Astrocyte (in vitro differentiated cells and primary cell): Measurements from ENCODE around the gene PLD4. TPM values are rescaled to one million over a fixed set of nuclear protein-coding genes. Genes with fewer than 3 reads are reported as not detected.

Experiments
- DNase-seq: peaks from one replicate; pipeline ENCODE4 v3.0.0-alpha.2; 2010; ENCODE audit warnings: low read depth
- FAIRE-seq: peaks from 2 replicates; lab custom pipeline; 2011; peaks lifted over from hg19 to GRCh38; lab: Jason Lieb, UNC
- H2AFZ ChIP-seq: 2 replicates; pipeline ENCODE4 v1.6.0; 2012; ENCODE audit warnings: low read depth, low read length, inconsistent platforms
- H3K27ac ChIP-seq: 2 replicates; pipeline ENCODE4 v1.5.1; 2011; ENCODE audit warnings: low read depth, low read length, inconsistent platforms
- H3K27me3 ChIP-seq: 2 replicates; pipeline ENCODE4 v1.6.0; 2011; ENCODE audit warnings: low read length, inconsistent platforms; ENCODE audit not compliant: insufficient read depth
- H3K36me3 ChIP-seq: 2 replicates; pipeline ENCODE4 v1.5.1; 2011; ENCODE audit warnings: low read length, inconsistent platforms; ENCODE audit not compliant: insufficient read depth
- H3K4me1 ChIP-seq: 2 replicates; pipeline ENCODE4 v1.5.1; 2011; ENCODE audit warnings: low read length, inconsistent platforms; ENCODE audit not compliant: insufficient read depth
- H3K4me2 ChIP-seq: 2 replicates; pipeline ENCODE4 v1.6.0; 2012; ENCODE audit warnings: low read length, inconsistent platforms
- H3K4me3 ChIP-seq: 2 replicates; pipeline ENCODE4 v1.5.1; 2011; ENCODE audit warnings: low read depth, mild to moderate bottlenecking, low read length, inconsistent platforms; ENCODE audit not compliant: insufficient read depth
- H3K79me2 ChIP-seq: 2 replicates; pipeline ENCODE4 v1.6.0; 2012; ENCODE audit warnings: mild to moderate bottlenecking, low read length, inconsistent platforms; ENCODE audit not compliant: insufficient read depth
- H3K9ac ChIP-seq: 2 replicates; pipeline ENCODE4 v1.6.0; 2012; ENCODE audit warnings: mild to moderate bottlenecking, low read length, inconsistent platforms
- H3K9me3 ChIP-seq: 2 replicates; pipeline ENCODE4 v1.5.1; 2012; ENCODE audit warnings: low read depth, mild to moderate bottlenecking, low read length, inconsistent platforms; ENCODE audit not compliant: insufficient read depth
- H4K20me1 ChIP-seq: 2 replicates; pipeline ENCODE4 v1.6.0; 2012; ENCODE audit warnings: low read length, inconsistent platforms; ENCODE audit not compliant: insufficient read depth
- H3K27ac Mint-ChIP-seq: one replicate; pipeline ENCODE4 v1.8.0; 2021; ENCODE audit warnings: mild to moderate bottlenecking, mixed read lengths; ENCODE audit not compliant: unreplicated experiment
- H3K27me3 Mint-ChIP-seq: one replicate; pipeline ENCODE4 v1.8.0; 2021; ENCODE audit warnings: low read depth, mixed read lengths; ENCODE audit not compliant: unreplicated experiment
- H3K36me3 Mint-ChIP-seq: one replicate; pipeline ENCODE4 v1.8.0; 2021; ENCODE audit warnings: low read depth, mixed read lengths; ENCODE audit not compliant: unreplicated experiment
- H3K4me1 Mint-ChIP-seq: one replicate; pipeline ENCODE4 v1.8.0; 2021; ENCODE audit warnings: low read depth, mixed read lengths; ENCODE audit not compliant: unreplicated experiment
- H3K4me3 Mint-ChIP-seq: one replicate; pipeline ENCODE4 v1.8.0; 2021; ENCODE audit warnings: mild to moderate bottlenecking, moderate library complexity, mixed read lengths; ENCODE audit not compliant: unreplicated experiment
- H3K9me3 Mint-ChIP-seq: one replicate; pipeline ENCODE4 v1.8.0; 2021; ENCODE audit warnings: mild to moderate bottlenecking, mixed read lengths; ENCODE audit not compliant: unreplicated experiment
- EZH2 ChIP-seq: IDR thresholded peaks from 2 replicates; pipeline ENCODE4 v1.6.1; 2012; ENCODE audit warnings: mild to moderate bottlenecking, low read length, inconsistent platforms; ENCODE audit not compliant: insufficient read depth
- total RNA-seq: library from RNA; stranded (reverse); gene quantifications from 2 replicates; pipeline ENCODE4 v1.2.1, GENCODE V29; 2021
- TF ChIP-seq, protein P1 (sequence below): IDR thresholded peaks from 2 replicates; pipeline ENCODE4 v1.5.1; 2011; ENCODE audit warnings: low read depth, mild to moderate bottlenecking, inconsistent platforms, low read length, moderate library complexity; ENCODE audit not compliant: insufficient read depth

PLD4 gene
- total RNA-seq, 1 donor from 2014 or later = 0.14 TPM

DNA sequence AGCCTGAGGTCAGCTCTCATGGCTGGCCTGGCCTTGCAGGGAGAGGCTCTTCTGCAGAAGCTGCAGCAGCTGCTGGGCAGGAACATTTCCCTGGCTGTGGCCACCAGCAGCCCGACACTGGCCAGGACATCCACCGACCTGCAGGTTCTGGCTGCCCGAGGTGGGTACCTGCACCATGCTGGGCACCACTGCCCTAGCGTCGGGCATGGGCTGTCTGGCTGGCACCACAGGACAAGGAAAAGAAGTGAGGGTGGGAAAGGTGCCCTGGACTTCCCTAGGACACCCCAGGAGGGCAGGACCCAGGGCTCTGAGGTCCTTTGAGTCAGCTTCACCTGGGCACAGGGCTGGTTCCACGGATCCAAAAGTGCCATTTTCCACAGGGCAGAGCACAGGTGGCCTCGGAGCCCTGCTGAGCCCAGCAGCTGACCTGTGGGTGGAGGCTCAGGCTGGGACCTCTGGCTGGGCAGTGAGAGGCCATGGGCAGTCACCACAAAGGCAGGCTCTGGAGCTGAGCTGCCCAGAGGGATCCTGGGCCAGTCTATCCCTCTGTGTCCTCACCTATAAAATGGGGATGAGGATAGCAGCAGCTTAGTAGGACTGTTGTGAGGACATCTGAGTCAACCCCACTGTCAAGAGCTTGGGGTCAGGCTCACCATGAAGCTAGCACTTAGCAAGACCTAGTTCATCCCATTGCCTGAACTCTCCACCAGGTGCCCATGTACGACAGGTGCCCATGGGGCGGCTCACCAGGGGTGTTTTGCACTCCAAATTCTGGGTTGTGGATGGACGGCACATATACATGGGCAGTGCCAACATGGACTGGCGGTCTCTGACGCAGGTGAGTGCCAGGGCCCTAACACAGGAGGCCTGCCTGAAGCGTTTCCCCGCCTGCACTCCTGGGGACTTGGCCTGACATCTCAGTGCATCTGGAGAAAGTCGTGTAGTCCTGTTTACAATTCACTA lies 4.9 kb downstream of the PLD4 start:
- Histone ChIP-seq H3K27me3 (peaks cover 22% of the 10 kb centered on the region), H3K79me2 (no peaks in the 10 kb centered on the region), H3K36me3 (no peaks in the 10 kb centered on the region), H4K20me1 (no peaks in the 10 kb centered on the region), H3K27ac (no peak overlapping the region), H3K4me3 (no peak overlapping the region), H3K9me3 (no peaks in the 10 kb centered on the region), H3K4me2 (no peak overlapping the region), H3K9ac (no peak overlapping the region), H2AFZ (no peak overlapping the region), H3K4me1 (peaks cover 16% of the 10 kb centered on the region)
- no peak for TF ChIP-seq EZH2
- Mint-ChIP-seq H3K4me1 (no peaks in the 10 kb centered on the region), H3K27me3 (peaks cover 38% of the 10 kb centered on the region), H3K4me3 (no peak overlapping the region), H3K9me3 (peaks cover 2% of the 10 kb centered on the region), H3K27ac (no peak overlapping the region), H3K36me3 (peaks cover 1% of the 10 kb centered on the region)
- FAIRE-seq = no peak
- no peak for DNase-seq

- H3K9ac ChIP-seq = no peak overlapping the region
- Mint-ChIP-seq H3K27ac (no peak overlapping the region), H3K36me3 (peaks cover 1% of the 10 kb centered on the region), H3K4me3 (no peak overlapping the region), H3K4me1 (no peaks in the 10 kb centered on the region), H3K9me3 (peaks cover 3% of the 10 kb centered on the region), H3K27me3 (peaks cover 48% of the 10 kb centered on the region)
- H3K4me2 ChIP-seq = no peak overlapping the region
- H3K36me3 ChIP-seq = no peaks in the 10 kb centered on the region
- no peaks in the 10 kb centered on the region for H3K9me3 ChIP-seq
- H3K4me1 ChIP-seq = peaks cover 14% of the 10 kb centered on the region
- TF ChIP-seq EZH2 = no peak
- TF ChIP-seq, protein P1, sequence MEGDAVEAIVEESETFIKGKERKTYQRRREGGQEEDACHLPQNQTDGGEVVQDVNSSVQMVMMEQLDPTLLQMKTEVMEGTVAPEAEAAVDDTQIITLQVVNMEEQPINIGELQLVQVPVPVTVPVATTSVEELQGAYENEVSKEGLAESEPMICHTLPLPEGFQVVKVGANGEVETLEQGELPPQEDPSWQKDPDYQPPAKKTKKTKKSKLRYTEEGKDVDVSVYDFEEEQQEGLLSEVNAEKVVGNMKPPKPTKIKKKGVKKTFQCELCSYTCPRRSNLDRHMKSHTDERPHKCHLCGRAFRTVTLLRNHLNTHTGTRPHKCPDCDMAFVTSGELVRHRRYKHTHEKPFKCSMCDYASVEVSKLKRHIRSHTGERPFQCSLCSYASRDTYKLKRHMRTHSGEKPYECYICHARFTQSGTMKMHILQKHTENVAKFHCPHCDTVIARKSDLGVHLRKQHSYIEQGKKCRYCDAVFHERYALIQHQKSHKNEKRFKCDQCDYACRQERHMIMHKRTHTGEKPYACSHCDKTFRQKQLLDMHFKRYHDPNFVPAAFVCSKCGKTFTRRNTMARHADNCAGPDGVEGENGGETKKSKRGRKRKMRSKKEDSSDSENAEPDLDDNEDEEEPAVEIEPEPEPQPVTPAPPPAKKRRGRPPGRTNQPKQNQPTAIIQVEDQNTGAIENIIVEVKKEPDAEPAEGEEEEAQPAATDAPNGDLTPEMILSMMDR = no peak
- H3K4me3 ChIP-seq = no peak overlapping the region
- H3K79me2 ChIP-seq = no peaks in the 10 kb centered on the region
- no peak overlapping the region for H2AFZ ChIP-seq
- no peak overlapping the region for H3K27ac ChIP-seq
- no peaks in the 10 kb centered on the region for H4K20me1 ChIP-seq
- DNase-seq = no peak
- FAIRE-seq = no peak
- peaks cover 28% of the 10 kb centered on the region for H3K27me3 ChIP-seq
These were observed 6.0 kb downstream of the PLD4 start for GRCh38 chr14:104930526-104931303.

DNA sequence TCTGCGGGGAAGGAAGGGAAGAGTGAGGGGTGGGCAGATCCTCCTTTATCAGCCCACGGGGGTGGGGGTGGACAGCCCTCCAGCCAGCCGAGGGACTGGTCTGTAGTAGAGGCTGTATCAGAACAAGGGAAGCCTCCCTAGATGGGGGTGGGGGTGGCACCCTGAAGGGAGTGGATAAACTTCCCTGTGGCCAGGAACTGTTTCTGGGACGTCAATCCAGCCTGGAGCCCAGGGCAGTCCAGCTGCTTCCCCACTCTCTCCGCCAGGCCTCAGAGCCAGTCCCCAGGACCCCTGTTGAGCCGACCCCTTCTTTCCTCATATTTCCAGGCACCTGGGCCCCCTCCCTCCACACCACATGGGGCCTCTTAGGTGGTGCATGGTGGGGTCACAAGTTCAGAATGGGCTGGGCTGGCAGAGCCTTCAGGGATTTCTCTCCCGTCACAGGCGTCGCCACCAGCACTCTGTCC lies 6.7 kb downstream of the PLD4 start:
- Histone ChIP-seq H2AFZ (no peak overlapping the region), H3K79me2 (no peaks in the 10 kb centered on the region), H3K4me3 (no peak overlapping the region), H3K36me3 (no peaks in the 10 kb centered on the region), H3K9ac (no peak overlapping the region), H3K4me2 (no peak overlapping the region), H4K20me1 (no peaks in the 10 kb centered on the region), H3K27ac (no peak overlapping the region), H3K4me1 (peaks cover 7% of the 10 kb centered on the region), H3K9me3 (no peaks in the 10 kb centered on the region), H3K27me3 (peaks cover 28% of the 10 kb centered on the region)
- FAIRE-seq = no peak
- H3K36me3 Mint-ChIP-seq = peaks cover 1% of the 10 kb centered on the region
- no peaks in the 10 kb centered on the region for H3K4me1 Mint-ChIP-seq
- no peak for DNase-seq
- H3K4me3 Mint-ChIP-seq = no peak overlapping the region
- no peak overlapping the region for H3K27ac Mint-ChIP-seq
- no peak for TF ChIP-seq EZH2
- TF ChIP-seq, protein P1 = no peak
- peaks cover 4% of the 10 kb centered on the region for H3K9me3 Mint-ChIP-seq
- peaks cover 53% of the 10 kb centered on the region for H3K27me3 Mint-ChIP-seq
